Activated gamma-delta T cell (primary cell): Measurements from ENCODE around the gene PPP4R4.
"Not testable (repeated sequence)": the region's sequence is repeated elsewhere in the genome, so short reads cannot be mapped to it uniquely, and the experiment has no call there.

Experiments used
- DNase-seq: peaks from one replicate; lab custom pipeline; 2025; lab: John Stamatoyannopoulos, UW

PPP4R4 gene

DNA sequence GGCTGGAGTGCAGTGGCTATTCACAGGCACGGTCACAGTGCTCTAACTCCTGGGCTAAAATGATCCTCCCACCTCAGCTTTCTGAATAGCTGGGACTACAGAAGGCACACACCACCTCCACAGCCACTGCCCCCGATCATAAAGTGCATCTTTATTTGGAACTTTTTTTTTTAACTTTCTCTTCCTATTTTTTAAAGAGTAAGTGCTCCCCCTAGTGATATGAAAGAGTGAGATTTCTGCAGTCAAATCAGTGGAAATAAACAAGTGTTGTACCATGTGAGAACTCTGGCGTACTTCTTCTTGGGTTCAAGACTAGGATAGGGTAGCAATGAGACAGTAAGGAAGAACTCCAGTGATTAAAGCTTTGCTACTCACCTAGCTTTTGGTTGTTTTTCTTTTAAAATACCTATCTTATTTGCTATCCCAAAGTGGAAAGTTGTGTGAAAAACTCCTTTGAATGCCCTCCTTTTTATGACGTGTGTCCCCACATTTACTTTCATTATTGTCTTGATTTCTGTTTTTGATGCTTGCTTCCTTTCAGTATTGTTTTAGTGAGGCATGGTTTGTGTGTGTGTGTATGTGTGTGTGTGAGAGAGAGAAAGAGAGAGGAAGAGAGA, 6.6 kb downstream of the PPP4R4 start:
- no peak for DNase-seq

DNA sequence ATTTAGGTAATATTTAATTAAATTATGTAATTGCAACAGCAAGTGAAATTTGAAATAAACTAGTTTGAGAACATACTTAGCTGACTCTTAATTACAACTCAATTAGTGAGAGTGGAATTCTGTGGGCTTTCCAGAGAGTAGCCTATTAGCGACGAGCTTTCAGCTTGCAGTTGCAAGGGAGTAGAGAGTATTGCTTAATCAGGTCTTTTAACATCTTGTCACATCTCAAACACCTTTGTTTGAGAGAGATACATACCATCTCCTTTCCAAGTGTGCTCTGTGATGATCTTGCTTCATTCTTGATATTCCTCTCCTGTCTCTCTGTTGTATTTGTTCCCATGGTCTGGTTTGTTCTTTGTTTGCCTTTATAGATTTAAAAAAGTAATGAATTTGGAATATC, 7.7 kb downstream of the PPP4R4 start:
- DNase-seq, result no peak

GRCh38 chr14:94192536-94192935, 18.4 kb downstream of the PPP4R4 start:
- no peak for DNase-seq

- DNase-seq, result no peak
Measured at GRCh38 chr14:94193776-94194175, 19.7 kb downstream of the PPP4R4 start.

GRCh38 chr14:94196057-94196456, 21.9 kb downstream of the PPP4R4 start:
- no peak for DNase-seq

- DNase-seq, result no peak
Measured at GRCh38 chr14:94203473-94204210, 29.5 kb downstream of the PPP4R4 start.

DNA sequence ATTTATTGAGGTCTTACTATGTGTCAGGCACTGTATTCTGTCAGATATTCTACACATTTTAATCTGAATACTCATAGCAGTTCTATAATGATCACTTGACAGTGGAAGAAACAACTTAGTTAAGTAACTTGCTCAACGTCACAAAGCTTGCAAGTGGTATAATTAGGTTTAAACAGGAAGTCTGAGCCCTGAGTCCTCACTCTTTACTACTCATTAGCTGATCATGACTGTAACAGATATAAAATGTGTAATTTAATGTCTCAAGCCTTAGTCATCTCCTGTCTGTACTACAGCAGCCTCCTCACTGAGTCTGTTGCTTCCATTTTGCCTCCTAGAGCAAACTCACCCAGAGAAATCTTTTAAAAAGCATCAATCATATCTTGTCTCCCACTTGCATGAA, 38.9 kb downstream of the PPP4R4 start:
- no peak for DNase-seq

- DNase-seq, result no peak
Measured at GRCh38 chr14:94213741-94214140, 39.6 kb downstream of the PPP4R4 start.

DNA sequence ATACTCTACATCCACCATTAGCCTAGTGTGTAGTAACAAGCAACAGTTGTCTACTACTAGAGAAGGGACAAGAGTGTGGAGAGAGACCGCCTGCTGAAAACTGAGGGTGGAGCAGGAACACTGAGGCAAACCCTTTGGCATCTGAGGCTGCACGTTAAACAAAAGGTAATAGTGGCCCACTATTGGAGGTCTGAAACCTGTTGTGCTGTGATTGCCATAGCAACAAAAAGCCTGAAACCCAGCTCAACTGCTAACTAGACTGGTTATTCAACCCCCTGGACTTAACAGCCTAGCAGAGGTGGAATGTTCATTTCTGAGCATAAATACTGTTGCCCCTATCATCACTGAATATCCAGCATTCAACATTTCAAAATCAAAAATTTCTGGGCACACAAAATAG, 43.0 kb downstream of the PPP4R4 start:
- no peak for DNase-seq

- not testable (repeated sequence) for DNase-seq
Measured at GRCh38 chr14:94218198-94218886, 44.2 kb downstream of the PPP4R4 start.

GRCh38 chr14:94224040-94224439, 49.9 kb downstream of the PPP4R4 start:
- DNase-seq, result no peak

GRCh38 chr14:94225460-94226378, 51.6 kb downstream of the PPP4R4 start:
- DNase-seq, result no peak

DNA sequence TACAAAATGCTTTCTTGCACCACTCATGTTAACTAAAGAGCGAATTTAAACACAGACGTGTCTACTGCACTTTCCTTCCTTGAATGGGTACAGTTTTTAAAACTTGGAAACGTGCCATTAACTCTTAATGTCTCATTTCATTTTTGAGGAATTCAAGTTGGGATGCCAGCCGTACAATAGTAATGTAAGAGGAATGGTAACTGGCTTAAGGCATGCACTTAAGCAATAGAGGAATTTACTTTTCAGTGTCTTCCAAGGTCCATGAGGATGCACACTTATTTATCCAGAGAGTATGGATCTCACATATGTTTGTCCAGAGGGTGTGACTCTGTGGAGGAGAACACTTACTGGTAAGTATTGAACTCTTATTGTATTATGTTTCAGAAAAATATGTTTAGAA, 52.9 kb downstream of the PPP4R4 start:
- no peak for DNase-seq

GRCh38 chr14:94237046-94237445, 62.9 kb downstream of the PPP4R4 start:
- DNase-seq, result no peak

DNA sequence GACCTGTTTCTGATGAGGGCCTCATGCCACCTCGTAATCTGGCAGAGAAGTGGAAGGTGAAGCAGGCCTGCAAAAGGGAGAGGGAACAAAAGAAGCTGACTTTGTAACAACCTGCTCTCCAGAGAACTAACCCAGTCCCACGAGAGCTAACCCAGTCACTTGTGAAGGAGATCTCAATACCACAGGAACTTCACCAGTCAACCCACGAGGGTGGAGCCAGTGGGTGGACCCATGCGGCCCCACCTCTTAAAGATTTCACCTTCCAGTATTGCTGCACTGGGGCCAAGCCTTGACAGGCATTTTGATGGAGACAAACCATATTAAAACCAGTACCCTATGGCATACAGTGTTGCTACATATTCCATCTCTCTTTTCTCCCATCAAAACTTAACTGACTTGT, 63.9 kb downstream of the PPP4R4 start:
- DNase-seq, result no peak

GRCh38 chr14:94239406-94239805, 65.3 kb downstream of the PPP4R4 start:
- no peak for DNase-seq

DNA sequence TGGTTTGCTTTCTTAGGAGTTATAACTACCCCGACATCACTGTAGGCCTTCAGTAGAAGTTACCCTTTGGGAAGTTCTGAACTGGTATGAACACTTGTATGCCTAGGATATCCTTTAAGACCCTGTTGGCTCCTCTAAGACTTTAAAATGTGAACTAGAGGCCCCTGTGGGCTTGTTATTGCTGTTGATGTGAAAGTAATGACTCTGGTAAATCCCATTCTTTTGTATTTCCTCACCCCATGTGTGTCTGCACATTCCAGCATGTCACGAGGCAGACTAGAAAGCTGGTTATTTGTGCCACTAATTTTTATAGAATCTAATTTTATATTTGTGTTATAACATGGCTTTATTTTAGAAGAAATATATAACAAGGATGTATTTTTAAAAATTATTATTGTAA, 70.1 kb downstream of the PPP4R4 start:
- DNase-seq, result no peak

GRCh38 chr14:94264195-94264594, 90.1 kb downstream of the PPP4R4 start:
- not testable (repeated sequence) for DNase-seq

GRCh38 chr14:94267352-94267751, 93.2 kb downstream of the PPP4R4 start:
- no peak for DNase-seq

DNA sequence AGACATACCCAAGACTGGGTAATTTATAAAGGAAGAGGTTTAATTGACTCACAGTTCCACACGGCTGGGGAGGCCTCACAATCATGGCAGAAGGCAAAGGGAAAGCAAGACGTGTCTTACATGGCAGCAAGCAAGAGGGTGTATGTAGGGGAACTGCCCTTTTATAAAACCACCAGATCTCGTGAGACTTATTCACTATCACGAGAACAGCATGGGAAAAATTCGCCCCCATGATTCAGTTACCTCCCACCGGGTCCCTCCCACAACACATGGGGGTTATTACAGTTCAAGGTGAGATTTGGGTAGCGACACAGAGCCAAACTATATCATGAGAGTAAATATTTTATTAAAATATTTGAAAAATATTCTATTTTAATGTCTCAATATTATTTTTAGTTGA, 94.5 kb downstream of the PPP4R4 start:
- not testable (repeated sequence) for DNase-seq

- no peak for DNase-seq
Measured at GRCh38 chr14:94269156-94269555, 95.0 kb downstream of the PPP4R4 start.
